Vagina (tissue), 2 donors: ENCODE measurements around the gene SLC25A40.

Source experiments
- CTCF ChIP-seq, 3 experiments: fragments of 450-650 bp in 2 of 3; fragments of 200-600 bp in 1 of 3; sonication (generic) in 1 of 3; IDR thresholded peaks; one replicate each; pipeline ENCODE4 v1.5.1; 2017 to 2019; ENCODE audit warnings: antibody characterized with exemption in 3 of 3, mild to moderate bottlenecking in 2 of 3, moderate library complexity in 2 of 3
- POLR2A ChIP-seq, 2 donors: fragments of 450-650 bp; IDR thresholded peaks; one replicate each; pipeline ENCODE4 v1.6.1; 2017; ENCODE audit warnings: antibody characterized with exemption in 2 of 2, mild to moderate bottlenecking in 2 of 2, moderate library complexity in 2 of 2
- POLR2AphosphoS5 ChIP-seq, 2 donors: sonication (generic); formaldehyde crosslinking; IDR thresholded peaks; one replicate each; pipeline ENCODE4 v1.9.0; 2017; ENCODE audit warnings: antibody characterized with exemption in 2 of 2, mild to moderate bottlenecking in 2 of 2, low read depth in 1 of 2; ENCODE audit not compliant: insufficient read depth in 1 of 2

DNA sequence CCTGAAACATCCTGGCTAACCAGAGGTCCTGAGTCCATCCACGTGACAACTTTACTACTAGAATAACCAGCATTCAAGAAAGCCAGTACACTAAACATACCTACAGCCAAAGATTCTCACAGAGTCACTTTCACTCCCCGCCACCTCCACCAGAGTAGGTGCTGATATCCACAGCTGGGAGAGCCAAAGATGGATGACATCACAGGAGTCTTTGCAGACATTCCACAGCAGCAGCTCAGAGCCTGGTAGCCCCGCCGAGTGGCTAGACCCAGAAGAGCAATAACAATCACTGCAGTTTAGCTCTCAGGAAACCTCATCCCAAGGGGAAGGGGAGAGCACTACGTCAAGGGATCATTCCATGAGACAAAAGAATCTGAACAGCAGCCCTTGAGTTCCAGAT lies 44.4 kb upstream of the SLC25A40 start:
- TF ChIP-seq CTCF (IDR thresholded peaks at IDR 0.05) = no peak
- TF ChIP-seq POLR2AphosphoS5 (IDR thresholded peaks at IDR 0.05; ENCODE audit: insufficient read depth in 1 of 2, low read depth in 1 of 2) = no peak
- no peak for TF ChIP-seq POLR2A (IDR thresholded peaks at IDR 0.05)
